Activated B cell treated with CpG ODN at 0.5 μM for 24 hours (primary cell): ENCODE data around the gene PDE1C. TPM values are rescaled to one million over a fixed set of nuclear protein-coding genes. Genes with fewer than 3 reads are reported as not detected.

Experiments
- ATAC-seq: fragments of 200-7000 bp; cut with Tn5 transposase; one replicate; pipeline ENCODE4 v1.10.0; 2021; ENCODE audit warnings: low read depth, mild to moderate bottlenecking, moderate library complexity
- CTCF ChIA-PET: fragments of 350-600 bp; sonication (Branson Sonifier 250); formaldehyde crosslinking; loops from one replicate; lab custom pipeline; 2021; ENCODE audit warnings: antibody characterized with exemption; lab: Charles Lee
- POLR2A ChIA-PET: fragments of 350-600 bp; sonication (Branson Sonifier 250); formaldehyde crosslinking; loops from one replicate; lab custom pipeline; 2021; ENCODE audit warnings: antibody characterized with exemption; lab: Charles Lee
- DNase-seq: peaks from one replicate; pipeline ENCODE4 v3.0.0; 2022
- H3K27ac Mint-ChIP-seq: one replicate; pipeline ENCODE4 v1.8.0; 2020; ENCODE audit warnings: mixed read lengths
- H3K27me3 Mint-ChIP-seq: one replicate; pipeline ENCODE4 v1.8.0; 2021; ENCODE audit warnings: mixed read lengths
- H3K36me3 Mint-ChIP-seq: one replicate; pipeline ENCODE4 v1.8.0; 2021; ENCODE audit warnings: low read depth, mixed read lengths
- H3K4me1 Mint-ChIP-seq: one replicate; pipeline ENCODE4 v1.8.0; 2021; ENCODE audit warnings: mixed read lengths
- H3K4me3 Mint-ChIP-seq: one replicate; pipeline ENCODE4 v1.8.0; 2020; ENCODE audit warnings: mild to moderate bottlenecking, mixed read lengths
- H3K9me3 Mint-ChIP-seq: one replicate; pipeline ENCODE4 v1.8.0; 2020; ENCODE audit warnings: mixed read lengths
- intact Hi-C: fragments of 100-400 bp; cut with micrococcal nuclease; formaldehyde crosslinking; loops from one replicate; pipeline ENCODE4 v1.15.1; 2024
- total RNA-seq: library from RNA; stranded (reverse); gene quantifications from 2 replicates; pipeline ENCODE4 v1.2.3, GENCODE V29; 2022
- TF ChIP-seq, protein P1 (sequence below): fragments of 200-600 bp; IDR thresholded peaks from one replicate; pipeline ENCODE4 v1.8.0; 2022; ENCODE audit warnings: antibody characterized with exemption, mild to moderate bottlenecking

PDE1C gene
- total RNA-seq, 1 donor from 2014 or later = not detected

DNA sequence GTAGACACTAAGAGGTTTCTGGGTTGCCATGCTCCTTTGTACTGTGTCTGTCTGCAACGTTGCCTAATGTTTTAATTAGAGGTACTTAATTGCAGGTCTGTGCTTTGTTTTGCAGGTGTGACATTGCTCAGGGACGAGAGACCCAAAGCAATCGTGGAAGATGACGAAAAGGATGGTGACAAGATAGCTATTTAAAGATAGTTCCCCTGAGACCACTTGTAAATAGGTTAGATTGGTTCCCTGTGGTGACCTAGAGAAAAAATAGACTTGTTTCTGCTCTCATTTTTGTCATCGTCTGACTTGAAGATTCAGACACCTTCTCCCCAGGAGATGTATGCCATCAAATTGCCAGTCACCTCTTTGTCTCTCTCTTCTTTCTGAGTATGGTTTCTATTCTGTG is 363.1 kb downstream of the PDE1C start:
- intact Hi-C loops = no loop called here
- TF ChIP-seq, protein P1, sequence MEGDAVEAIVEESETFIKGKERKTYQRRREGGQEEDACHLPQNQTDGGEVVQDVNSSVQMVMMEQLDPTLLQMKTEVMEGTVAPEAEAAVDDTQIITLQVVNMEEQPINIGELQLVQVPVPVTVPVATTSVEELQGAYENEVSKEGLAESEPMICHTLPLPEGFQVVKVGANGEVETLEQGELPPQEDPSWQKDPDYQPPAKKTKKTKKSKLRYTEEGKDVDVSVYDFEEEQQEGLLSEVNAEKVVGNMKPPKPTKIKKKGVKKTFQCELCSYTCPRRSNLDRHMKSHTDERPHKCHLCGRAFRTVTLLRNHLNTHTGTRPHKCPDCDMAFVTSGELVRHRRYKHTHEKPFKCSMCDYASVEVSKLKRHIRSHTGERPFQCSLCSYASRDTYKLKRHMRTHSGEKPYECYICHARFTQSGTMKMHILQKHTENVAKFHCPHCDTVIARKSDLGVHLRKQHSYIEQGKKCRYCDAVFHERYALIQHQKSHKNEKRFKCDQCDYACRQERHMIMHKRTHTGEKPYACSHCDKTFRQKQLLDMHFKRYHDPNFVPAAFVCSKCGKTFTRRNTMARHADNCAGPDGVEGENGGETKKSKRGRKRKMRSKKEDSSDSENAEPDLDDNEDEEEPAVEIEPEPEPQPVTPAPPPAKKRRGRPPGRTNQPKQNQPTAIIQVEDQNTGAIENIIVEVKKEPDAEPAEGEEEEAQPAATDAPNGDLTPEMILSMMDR = no peak
- POLR2A ChIA-PET = no interaction called here
- H3K4me3 Mint-ChIP-seq = no peak overlapping the region
- no peaks in the 10 kb centered on the region for H3K36me3 Mint-ChIP-seq
- DNase-seq = no peak
- no peaks in the 10 kb centered on the region for H3K27me3 Mint-ChIP-seq
- no peaks in the 10 kb centered on the region for H3K9me3 Mint-ChIP-seq
- H3K27ac Mint-ChIP-seq = no peak overlapping the region
- H3K4me1 Mint-ChIP-seq = peaks cover 11% of the 10 kb centered on the region
- no peak for ATAC-seq
- CTCF ChIA-PET = no interaction called here

DNA sequence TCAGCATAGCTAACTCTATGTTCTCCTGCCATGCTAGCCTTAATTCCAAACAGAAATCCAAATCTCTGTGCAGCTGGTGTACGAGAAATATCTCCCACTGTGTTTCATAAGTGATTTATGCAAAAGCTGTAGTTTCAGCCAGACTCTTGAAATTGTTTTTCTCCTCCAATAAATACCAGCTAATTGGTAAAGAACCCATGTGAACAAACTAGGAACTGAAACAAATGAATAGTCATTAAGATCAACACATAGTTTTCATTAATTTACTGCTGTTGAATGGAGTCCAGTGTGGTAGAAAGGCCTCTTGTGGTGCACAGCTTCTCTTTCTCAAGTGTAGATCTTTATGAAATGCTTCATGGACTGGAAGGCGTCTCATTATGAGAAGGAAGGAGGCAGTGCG is 364.8 kb downstream of the PDE1C start:
- H3K9me3 Mint-ChIP-seq = no peaks in the 10 kb centered on the region
- H3K4me3 Mint-ChIP-seq = no peak overlapping the region
- no peaks in the 10 kb centered on the region for H3K36me3 Mint-ChIP-seq
- no peaks in the 10 kb centered on the region for H3K27me3 Mint-ChIP-seq
- TF ChIP-seq, protein P1 = no peak
- intact Hi-C loops = no loop called here
- no peak overlapping the region for H3K27ac Mint-ChIP-seq
- H3K4me1 Mint-ChIP-seq = peaks cover 11% of the 10 kb centered on the region
- no peak for DNase-seq
- ChIA-PET CTCF (no interaction called here), POLR2A (interaction anchor here (0.8 kb wide), 1 partner anchor 9 kb away, joined by 3 read pairs; no protein-coding TSS in a partner anchor)
- no peak for ATAC-seq

DNA sequence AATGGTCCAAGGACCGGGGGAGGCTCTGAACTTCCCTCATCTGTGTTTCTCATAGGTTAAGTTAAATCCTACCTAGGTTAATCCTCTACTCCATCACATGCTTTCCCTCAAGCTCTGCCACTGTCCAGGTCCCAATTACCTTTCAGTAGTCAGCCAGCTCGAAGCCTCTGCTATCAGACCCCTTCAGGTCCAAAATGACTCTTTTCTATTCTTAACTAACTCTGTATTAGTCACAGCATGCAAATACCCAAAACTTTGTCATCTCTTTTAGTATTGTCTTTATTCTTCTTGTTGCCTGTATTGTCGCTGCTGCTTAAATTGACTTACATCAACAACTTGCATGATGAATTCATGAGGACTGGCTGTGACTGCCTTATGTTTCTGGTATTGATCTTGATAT is 367.9 kb downstream of the PDE1C start:
- intact Hi-C loops = no loop called here
- H3K9me3 Mint-ChIP-seq = no peaks in the 10 kb centered on the region
- peaks cover 11% of the 10 kb centered on the region for H3K4me1 Mint-ChIP-seq
- POLR2A ChIA-PET = no interaction called here
- no peak overlapping the region for H3K27ac Mint-ChIP-seq
- CTCF ChIA-PET = no interaction called here
- no peaks in the 10 kb centered on the region for H3K36me3 Mint-ChIP-seq
- H3K27me3 Mint-ChIP-seq = no peaks in the 10 kb centered on the region
- ATAC-seq (no peak), DNase-seq (no peak)
- TF ChIP-seq, protein P1 = no peak
- H3K4me3 Mint-ChIP-seq = no peak overlapping the region
